ENCODE results near the gene TAS2R19.
"Not testable (repeated sequence)": the region's sequence is repeated elsewhere in the genome, so short reads cannot be mapped to it uniquely, and the experiment has no call there.

GRCh38 chr12:11033959-11034358 is 11.5 kb upstream of the TAS2R19 start:
- not testable (repeated sequence) for TF ChIP-seq POLR2A (IDR thresholded peaks at IDR 0.05; ENCODE audit: low read depth, low read length); POLR2AphosphoS5 (IDR thresholded peaks at IDR 0.05; ENCODE audit: low read depth, low read length); TAF1 (IDR thresholded peaks at IDR 0.05; ENCODE audit: borderline replicate concordance, low read depth, low read length)
